IPS-18c (cell line): ENCODE measurements around the gene PDZRN3.

Source experiments
- H3K4me3 ChIP-seq: 2 replicates; pipeline ENCODE4 v1.7.0; 2013; ENCODE audit warnings: low read depth, mild to moderate bottlenecking, low read length, moderate library complexity; ENCODE audit not compliant: insufficient read depth
- H3K9me3 ChIP-seq: one replicate; pipeline ENCODE4 v1.6.1; 2013; ENCODE audit warnings: mild to moderate bottlenecking, low read length, moderate library complexity; ENCODE audit not compliant: control insufficient read depth, insufficient read depth

The PDZRN3 gene

DNA sequence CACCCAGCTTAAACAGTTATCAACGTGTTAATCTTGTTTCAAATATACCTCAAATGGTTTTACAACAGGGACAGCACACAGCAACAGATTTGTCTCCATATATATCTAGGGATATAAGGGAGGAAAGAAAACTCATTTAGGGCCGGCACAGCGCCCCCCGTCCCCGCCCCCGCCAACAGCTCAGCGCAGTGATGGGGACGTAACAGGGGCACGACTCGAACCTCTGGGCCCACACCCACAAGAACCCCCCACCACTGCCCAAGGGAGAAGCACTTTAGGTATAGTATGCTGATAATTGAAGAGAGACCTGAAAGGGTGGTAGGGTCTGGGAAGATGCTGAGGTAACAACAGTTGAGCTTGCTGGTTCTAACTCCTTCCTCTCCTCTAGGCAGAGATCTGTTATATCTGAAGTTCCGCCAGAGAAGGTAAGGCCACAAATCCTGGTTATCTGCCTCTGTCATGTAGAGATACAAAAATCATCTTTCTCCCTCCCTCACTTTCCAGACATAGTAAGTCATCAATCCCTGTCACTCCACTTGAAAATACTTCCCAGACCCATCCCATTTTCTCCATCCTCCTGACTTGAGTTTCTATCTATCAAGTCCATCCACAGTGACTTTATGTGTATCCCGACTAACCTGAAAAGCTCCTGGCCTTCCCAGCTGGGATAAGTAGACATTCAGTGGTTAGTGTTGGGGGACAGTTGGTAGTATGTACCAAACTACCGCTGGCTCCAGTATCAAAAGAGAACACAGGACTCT lies 126.9 kb downstream of the PDZRN3 start:
- H3K4me3 ChIP-seq: no peak overlapping the region
- H3K9me3 ChIP-seq: no peaks in the 10 kb centered on the region

DNA sequence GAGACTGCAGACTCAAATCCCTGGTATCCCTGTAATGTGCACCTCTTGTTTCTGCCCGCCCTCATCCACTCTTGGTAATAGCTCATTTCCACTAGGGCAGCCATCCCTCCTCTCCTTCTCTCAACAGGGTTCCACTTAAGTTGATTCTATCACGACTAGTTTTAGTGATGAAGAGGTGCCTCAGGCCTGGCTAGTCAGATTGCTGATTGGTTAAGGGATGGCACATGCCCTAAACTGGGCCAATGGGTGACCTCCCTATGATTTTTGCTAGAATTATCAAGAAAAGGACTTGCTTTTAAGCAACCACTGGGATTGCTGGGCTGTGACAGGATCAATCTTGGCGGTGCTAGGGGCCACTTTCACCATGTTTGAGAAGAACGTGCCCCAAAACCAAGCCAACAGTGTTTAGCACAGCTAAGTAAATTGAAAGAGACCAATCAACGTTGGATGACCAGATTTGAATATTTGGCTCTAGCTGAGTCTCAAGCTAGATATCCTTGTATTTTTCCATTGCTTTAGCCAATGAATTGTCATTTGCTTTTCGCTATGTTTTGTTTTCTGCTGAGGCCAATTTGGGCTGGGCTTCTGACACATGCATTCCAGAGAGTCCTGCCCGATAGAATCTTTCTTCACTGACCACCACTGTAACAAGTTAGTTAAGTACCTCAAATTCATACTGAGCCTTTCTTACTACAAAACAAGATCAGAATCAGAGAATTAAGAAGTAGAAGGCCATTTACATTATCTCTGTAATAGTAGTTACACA lies 131.0 kb downstream of the PDZRN3 start:
- Histone ChIP-seq H3K9me3 (no peaks in the 10 kb centered on the region), H3K4me3 (no peak overlapping the region)

DNA sequence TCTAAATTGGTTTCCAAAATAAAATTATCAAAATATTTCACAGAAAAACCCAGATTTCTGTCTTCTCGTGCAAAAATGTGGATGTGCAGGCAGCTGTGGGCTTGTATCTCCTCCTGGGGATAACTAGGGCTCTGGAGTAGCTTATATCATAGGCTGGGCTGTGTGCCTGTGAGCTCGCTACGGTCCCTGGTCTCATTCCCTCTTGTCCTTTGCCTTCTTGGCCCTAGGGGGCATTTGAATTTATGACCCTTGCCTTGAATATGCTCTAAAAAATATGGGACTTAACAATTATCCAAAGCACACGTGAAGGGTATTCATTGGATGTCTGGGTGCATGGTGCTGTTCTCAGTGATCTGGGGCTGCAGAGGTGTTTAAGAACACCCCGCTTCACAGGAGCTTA lies 132.6 kb downstream of the PDZRN3 start:
- H3K4me3 ChIP-seq: no peak overlapping the region
- H3K9me3 ChIP-seq: no peaks in the 10 kb centered on the region

DNA sequence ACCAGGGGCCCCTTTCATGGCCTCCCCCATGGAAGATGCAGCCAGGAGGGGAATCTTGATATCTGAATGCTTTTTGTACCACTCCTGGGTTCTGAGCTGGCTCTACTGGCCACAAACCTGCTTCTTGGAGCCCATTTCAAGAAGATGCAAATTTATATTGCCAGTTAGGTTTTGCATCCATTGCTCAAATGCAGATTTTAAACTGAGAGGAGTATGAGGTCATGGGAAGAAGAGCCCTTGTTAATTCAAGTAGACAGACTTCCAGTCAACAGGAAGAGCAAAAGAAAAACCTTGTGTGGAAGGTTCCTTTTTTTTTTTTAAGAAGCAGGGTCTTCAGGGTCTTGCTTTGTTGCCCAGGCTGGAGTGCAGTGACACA lies 133.5 kb downstream of the PDZRN3 start:
- H3K4me3 ChIP-seq: no peak overlapping the region
- no peaks in the 10 kb centered on the region for H3K9me3 ChIP-seq

DNA sequence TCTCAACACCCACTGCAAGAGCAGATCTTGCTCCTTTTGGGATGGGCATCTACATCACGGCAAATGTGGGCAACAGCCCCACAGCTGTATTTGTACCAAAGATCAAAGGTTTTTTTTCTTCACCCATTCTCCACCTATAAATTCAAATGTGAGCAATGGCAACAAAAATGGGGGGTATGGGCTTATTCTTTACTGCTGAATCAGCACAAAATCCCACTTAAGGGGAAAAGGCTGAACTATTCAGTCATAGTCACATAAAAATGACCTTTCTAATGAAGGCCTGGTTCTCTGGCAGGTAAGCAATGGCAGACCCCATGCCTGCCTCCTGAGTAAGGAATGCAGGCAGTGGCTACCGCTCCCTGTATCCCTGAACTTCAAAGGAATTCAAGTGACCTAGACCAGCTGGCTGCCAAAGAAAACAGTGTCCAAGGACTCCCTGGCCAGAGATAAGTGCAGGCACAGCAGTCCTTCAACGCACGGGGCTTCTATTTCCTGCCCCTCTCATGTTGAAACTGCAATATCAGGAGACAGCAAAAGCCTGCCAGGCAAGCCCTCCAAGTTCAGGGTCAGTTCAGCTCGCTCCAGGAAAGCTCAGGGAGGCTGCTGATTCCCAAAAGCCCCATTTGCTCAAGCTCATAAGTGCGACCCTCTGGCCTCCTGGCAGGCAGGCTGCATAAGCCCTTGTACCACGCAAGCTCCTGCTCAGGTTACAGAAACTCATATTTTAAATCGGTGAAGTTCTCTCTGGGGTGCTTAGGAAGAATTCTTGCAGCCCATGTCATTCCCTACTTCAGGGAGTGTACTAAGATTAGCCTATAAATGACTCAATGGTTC lies 134.1 kb downstream of the PDZRN3 start:
- Histone ChIP-seq H3K9me3 (no peaks in the 10 kb centered on the region), H3K4me3 (no peak overlapping the region)

DNA sequence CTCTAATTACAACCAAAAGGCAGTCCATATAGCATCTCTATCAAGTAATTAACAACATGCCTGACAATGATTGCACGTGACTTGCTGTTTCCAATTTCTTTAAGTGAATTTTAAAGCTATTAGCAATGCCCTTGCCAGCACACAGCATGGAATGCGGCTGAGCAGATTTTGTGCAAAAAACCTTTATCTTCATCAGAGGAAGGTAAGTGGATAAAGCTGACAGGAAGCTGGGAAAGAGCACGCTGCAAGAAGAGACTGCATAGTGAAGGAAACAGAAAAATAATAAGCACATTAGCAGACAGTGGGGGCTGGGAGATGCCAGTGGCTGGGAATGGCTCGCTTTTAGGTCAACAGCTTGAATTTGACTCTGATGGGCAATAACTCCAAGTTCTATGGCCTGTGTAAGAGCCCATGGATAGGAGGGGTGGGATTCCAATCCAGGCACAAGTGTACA lies 138.8 kb downstream of the PDZRN3 start:
- Histone ChIP-seq H3K4me3 (no peak overlapping the region), H3K9me3 (no peaks in the 10 kb centered on the region)

DNA sequence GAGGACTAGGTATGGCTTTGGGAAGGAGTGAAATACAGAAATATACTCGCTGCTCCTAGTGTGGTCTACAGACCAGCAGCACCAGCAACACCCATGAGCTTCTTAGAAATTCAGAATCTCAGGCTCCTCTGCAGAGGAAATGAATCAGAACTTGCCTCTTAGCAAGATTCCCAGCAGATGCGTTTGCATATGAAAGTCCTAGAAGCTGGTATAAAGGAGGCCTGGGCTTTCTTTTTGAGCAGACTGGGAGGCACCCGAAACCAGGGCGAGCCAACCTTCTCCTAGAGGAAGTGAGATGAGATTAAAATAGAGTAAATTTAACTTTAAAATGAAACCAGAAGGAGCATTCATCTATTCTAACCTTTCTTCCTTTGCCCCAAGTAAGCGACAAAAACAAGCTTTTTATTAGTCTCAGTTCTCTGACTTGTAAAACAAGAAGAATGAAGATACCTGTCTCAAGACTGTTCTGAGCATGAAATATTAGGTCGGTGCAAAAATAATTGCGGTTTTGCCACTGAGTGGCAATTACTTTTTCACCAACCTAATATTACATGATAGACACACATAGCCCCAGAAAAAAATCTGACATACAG lies 140.0 kb downstream of the PDZRN3 start:
- no peak overlapping the region for H3K4me3 ChIP-seq
- H3K9me3 ChIP-seq: no peaks in the 10 kb centered on the region

DNA sequence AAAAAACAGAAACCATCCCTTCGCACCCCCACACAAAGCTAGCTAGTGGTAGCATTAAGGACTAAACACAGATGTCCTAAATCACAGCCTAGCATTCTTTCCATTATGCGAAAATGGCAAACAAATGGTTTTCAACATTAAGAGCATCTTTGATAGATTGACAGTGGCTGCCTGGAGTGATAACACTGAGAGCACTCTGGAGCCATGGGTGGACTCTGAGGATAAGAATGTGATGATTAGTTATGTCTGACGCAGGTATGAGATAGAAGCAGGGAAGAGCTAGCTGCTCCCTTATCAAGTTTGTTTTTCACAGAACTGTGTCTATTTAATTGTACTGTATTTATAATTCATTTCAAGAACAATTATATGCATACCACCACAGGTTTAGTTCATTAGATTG lies 142.9 kb downstream of the PDZRN3 start:
- Histone ChIP-seq H3K9me3 (no peaks in the 10 kb centered on the region), H3K4me3 (no peak overlapping the region)

DNA sequence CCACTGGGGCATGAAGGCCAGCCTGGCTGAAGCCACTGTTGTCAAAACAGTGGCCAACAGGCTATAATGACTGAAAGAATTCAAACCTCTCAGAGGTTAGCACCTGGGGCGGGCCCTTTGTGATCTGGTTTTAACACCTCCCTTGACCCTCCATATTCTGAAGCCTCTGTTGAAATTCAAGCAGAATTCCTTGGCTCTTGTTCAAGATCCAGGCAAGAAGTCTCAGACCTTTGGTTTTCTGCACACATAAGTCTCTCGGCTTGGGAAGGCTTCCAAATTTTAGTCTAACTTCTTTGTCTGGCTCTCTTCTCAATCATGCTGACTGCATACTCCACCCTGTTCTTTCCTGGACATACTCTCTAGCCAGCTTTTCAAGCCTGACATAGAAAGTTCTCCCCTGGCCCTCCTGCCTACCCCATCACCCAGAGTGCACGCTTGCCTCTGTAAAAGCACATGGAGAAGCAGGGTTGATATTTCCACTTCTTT lies 144.5 kb downstream of the PDZRN3 start:
- no peak overlapping the region for H3K4me3 ChIP-seq

DNA sequence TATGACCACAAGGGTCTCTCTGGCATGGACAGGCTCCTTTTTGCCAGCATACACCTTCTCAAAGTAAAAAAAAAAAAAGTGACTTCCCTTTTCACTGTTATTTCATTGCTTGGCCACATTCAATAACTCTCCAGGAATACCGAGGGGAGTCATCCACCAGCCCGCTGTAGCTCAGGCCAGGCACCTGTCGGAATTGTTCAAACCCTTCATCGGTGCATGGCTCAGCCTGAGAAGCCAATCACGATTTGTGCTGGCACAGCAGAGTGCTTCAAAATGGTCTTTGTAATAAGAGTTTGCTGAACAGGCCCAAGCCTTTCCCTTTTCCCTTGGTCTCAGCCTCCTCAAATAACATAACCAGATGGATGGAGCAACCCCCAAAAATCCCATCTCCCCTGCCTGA lies 145.4 kb downstream of the PDZRN3 start:
- no peak overlapping the region for H3K4me3 ChIP-seq
- no peaks in the 10 kb centered on the region for H3K9me3 ChIP-seq

More for the DNA sequence above, 144.5 kb downstream of the PDZRN3 start:
- H3K9me3 ChIP-seq: no peaks in the 10 kb centered on the region

DNA sequence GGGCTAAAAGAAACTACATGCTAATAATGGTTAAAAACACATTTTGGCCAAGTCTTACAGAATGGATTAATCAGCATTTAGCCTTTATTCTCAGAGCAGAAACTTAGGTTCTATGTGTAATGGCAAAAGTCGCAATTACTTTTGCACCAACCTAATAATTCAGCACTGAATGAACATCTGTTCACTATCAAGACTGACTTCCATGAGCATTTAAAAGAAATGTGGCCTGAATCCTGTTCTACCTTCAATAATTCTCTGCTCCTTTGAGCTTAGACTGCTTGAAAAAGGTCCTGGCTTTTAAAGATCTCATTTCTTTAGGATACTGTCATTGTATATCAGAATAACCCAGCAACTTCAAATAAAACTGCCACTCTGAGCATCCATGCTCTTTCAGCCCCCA lies 145.9 kb downstream of the PDZRN3 start:
- Histone ChIP-seq H3K9me3 (no peaks in the 10 kb centered on the region), H3K4me3 (no peak overlapping the region)

DNA sequence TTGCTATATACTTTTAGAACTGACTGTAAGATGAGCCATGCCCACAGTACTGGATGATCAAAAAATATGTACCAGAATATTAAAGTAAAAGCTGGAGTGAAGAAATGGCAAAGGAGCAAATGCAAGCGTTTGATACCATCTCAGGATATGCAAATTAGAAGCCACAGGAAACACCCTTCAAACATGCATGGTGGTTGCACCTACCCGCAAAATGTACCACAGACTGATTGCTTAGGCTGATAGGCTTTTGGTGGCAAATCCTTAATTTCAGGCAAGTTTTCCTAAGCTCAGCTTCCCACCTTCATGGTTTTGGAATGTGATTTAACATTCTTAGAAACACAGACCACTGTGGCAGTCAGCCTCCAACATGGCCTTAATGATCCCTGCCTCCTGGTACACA lies 149.0 kb downstream of the PDZRN3 start:
- H3K4me3 ChIP-seq: no peak overlapping the region
- H3K9me3 ChIP-seq: no peaks in the 10 kb centered on the region

DNA sequence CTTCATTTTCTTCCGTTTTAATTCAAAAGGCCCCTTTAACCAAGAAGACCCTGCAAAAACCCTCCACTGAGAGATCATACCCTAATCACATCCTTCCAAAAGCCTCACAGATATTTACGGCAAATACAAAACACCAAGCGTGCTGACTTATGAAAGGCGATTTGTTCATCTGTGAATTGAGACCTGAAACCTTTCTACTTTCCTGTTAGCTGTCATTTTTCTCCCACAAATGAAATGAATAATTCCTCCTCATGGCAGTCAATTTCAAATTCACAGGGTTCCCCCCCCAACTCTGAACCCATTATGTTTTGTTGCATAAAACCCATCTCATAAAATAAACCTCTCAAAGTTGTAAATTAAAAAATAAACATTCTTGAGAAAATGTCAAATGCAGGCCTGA lies 149.6 kb downstream of the PDZRN3 start:
- no peak overlapping the region for H3K4me3 ChIP-seq

DNA sequence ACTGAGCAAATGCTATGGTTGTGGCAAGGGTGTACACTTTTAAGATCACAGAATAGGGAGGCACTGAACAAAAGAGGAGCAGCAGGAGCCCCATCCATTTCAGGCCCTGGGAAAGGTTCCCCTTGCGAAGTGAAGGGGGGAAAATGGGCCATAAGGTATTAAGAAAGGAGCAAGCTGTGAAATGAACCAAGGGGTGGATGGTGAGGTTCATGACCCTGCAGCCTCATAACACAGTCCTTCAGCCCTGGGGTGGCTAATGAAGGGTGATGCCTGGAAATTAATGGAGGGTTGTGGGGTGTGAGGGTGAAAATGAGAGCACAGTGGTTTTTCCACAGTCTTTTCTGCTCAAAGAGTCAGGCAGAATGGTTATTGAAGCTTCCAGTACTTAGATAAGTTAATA lies 150.1 kb downstream of the PDZRN3 start:
- H3K4me3 ChIP-seq: no peak overlapping the region
- H3K9me3 ChIP-seq: no peaks in the 10 kb centered on the region

More for the DNA sequence above, 149.6 kb downstream of the PDZRN3 start:
- no peaks in the 10 kb centered on the region for H3K9me3 ChIP-seq

DNA sequence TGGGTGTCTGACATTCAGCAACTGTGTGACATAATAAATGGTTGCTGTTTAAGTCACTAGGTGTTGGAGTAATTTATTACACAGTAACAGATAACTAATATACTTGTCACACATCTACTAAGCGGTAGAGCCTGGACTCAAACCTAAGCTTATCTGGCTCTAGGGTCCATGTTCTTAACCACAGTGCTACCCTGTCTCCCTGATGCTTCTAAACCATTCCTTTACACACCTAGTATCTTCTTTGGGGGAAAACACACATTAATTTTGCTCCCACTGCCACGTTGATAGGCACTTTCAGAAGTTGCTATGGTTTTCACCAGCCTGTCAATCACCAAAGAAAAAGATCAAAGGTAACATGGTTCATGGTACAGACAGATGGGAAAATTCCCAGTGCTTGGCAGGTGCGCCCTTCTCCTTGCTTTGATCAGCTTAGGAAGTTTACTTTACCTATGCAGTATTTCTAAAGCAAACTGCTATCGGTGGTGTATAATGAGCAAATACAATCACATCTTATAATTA lies 150.8 kb downstream of the PDZRN3 start:
- no peak overlapping the region for H3K4me3 ChIP-seq
- H3K9me3 ChIP-seq: no peaks in the 10 kb centered on the region

DNA sequence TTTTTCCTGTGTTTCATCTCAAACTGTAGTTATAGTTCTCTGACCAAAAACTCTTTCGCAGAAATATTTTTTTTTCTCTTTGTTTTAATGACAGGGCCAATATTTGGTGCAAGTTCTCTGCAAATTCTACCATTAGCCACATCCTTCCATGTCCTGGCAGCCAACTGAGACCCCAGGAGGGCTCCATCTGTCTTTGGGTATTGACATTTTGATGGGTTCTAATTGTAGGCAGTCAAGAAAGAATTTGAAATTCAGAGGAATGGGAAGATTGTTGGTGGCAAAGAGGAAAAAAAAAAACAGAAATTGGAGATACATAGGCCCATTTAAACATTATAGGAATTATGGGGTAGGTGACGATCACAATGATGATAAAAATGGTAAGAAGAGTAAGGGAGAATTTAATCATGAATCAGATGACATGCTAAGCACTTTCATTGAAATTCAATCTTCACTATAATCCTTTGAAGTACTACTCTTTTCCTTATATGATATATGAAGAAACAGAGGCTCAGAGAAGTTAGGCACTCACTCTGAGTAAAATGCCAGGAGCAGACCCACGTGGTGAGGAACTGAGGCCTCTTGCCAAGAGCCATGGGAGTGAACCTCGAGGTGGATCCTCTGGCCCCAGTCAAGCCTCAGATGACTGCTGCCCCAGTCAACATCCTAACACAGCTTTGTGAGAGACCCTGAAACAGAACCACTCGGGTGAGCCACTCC lies 151.4 kb downstream of the PDZRN3 start:
- Histone ChIP-seq H3K4me3 (no peak overlapping the region), H3K9me3 (no peaks in the 10 kb centered on the region)
